ENCODE data around the gene RELN.

GRCh38 chr7:103597606-103598005 is 391.9 kb downstream of the RELN start:
- TF ChIP-seq CTCF (conservative IDR thresholded peaks at IDR 0.05; ENCODE audit: low read length), result no peak
- no peak for TF ChIP-seq EZH2phosphoT487 (IDR thresholded peaks at IDR 0.05; ENCODE audit: borderline replicate concordance)
